ENCODE data around the gene C3orf18. TPM values are rescaled to one million over a fixed set of nuclear protein-coding genes. Genes with fewer than 3 reads are reported as not detected.
A peak's percentile ranks its signal among the peaks of the same experiment; 100 is the strongest.

The C3orf18 gene
- total and polyA plus RNA-seq, 9 donors = 15.7 to 23.4 (median 19.8) TPM

GRCh38 chr3:50552598-50552997, 14.9 kb downstream of the C3orf18 start:
- no peak overlapping the region for H3K27ac ChIP-seq (ENCODE audit: low read length)
- no peak overlapping the region for H3K4me3 ChIP-seq (ENCODE audit: low read length)
- DNase-seq = no peak
- no peaks in the 10 kb centered on the region for H3K36me3 ChIP-seq (ENCODE audit: control insufficient read depth, insufficient read depth, low read length)
- H3K9me3 ChIP-seq (replicated peaks; ENCODE audit: control insufficient read depth, low read depth, low read length) = no peaks in the 10 kb centered on the region
- H3K27me3 ChIP-seq (ENCODE audit: control insufficient read depth, insufficient read depth, low read length) = peaks cover 2% of the 10 kb centered on the region
- H3K4me1 ChIP-seq (ENCODE audit: control insufficient read depth, insufficient read depth, low read length) = peaks cover 45% of the 10 kb centered on the region
- WGBS (ENCODE audit: insufficient coverage) = 69% methylated on average over 3 of the region's 9 CpGs

GRCh38 chr3:50551681-50552435, 15.7 kb downstream of the C3orf18 start:
- DNase-seq = no peak
- H3K27me3 ChIP-seq (ENCODE audit: control insufficient read depth, insufficient read depth, low read length) = peaks cover 2% of the 10 kb centered on the region
- H3K27ac ChIP-seq (ENCODE audit: low read length) = peak overlapping the region; percentile 13
- H3K4me3 ChIP-seq (ENCODE audit: low read length) = no peak overlapping the region
- no peaks in the 10 kb centered on the region for H3K36me3 ChIP-seq (ENCODE audit: control insufficient read depth, insufficient read depth, low read length)
- no peaks in the 10 kb centered on the region for H3K9me3 ChIP-seq (replicated peaks; ENCODE audit: control insufficient read depth, low read depth, low read length)
- WGBS (ENCODE audit: insufficient coverage) = 72% methylated on average over 3 of the region's 7 CpGs
- peaks cover 37% of the 10 kb centered on the region for H3K4me1 ChIP-seq (ENCODE audit: control insufficient read depth, insufficient read depth, low read length)

- H3K4me1 ChIP-seq (ENCODE audit: control insufficient read depth, insufficient read depth, low read length) = peaks cover 35% of the 10 kb centered on the region
- H3K27ac ChIP-seq (ENCODE audit: low read length) = no peak overlapping the region
- no peak overlapping the region for H3K4me3 ChIP-seq (ENCODE audit: low read length)
- H3K9me3 ChIP-seq (replicated peaks; ENCODE audit: control insufficient read depth, low read depth, low read length) = no peaks in the 10 kb centered on the region
- peak; percentile 42 for DNase-seq
- 42% methylated on average over 6 of the region's 9 CpGs for WGBS (ENCODE audit: insufficient coverage)
- H3K36me3 ChIP-seq (ENCODE audit: control insufficient read depth, insufficient read depth, low read length) = no peaks in the 10 kb centered on the region
- H3K27me3 ChIP-seq (ENCODE audit: control insufficient read depth, insufficient read depth, low read length) = peaks cover 2% of the 10 kb centered on the region
Observed at GRCh38 chr3:50551054-50551659, 16.4 kb downstream of the C3orf18 start.

GRCh38 chr3:50550079-50550736, 17.3 kb downstream of the C3orf18 start:
- peak; percentile 62 for DNase-seq
- Histone ChIP-seq H3K27ac (ENCODE audit: low read length) (no peak overlapping the region), H3K9me3 (replicated peaks; ENCODE audit: control insufficient read depth, low read depth, low read length) (no peaks in the 10 kb centered on the region), H3K36me3 (ENCODE audit: control insufficient read depth, insufficient read depth, low read length) (no peaks in the 10 kb centered on the region), H3K4me1 (ENCODE audit: control insufficient read depth, insufficient read depth, low read length) (peaks cover 33% of the 10 kb centered on the region), H3K27me3 (ENCODE audit: control insufficient read depth, insufficient read depth, low read length) (peaks cover under 1% of the 10 kb centered on the region), H3K4me3 (ENCODE audit: low read length) (no peak overlapping the region)
- whole genome bisulfite sequencing (ENCODE audit: insufficient coverage) = 55% methylated on average over 7 of the region's 13 CpGs

GRCh38 chr3:50549226-50549625, 18.3 kb downstream of the C3orf18 start:
- Histone ChIP-seq H3K4me3 (ENCODE audit: low read length) (no peak overlapping the region), H3K27me3 (ENCODE audit: control insufficient read depth, insufficient read depth, low read length) (no peaks in the 10 kb centered on the region), H3K4me1 (ENCODE audit: control insufficient read depth, insufficient read depth, low read length) (peaks cover 27% of the 10 kb centered on the region), H3K27ac (ENCODE audit: low read length) (no peak overlapping the region), H3K9me3 (replicated peaks; ENCODE audit: control insufficient read depth, low read depth, low read length) (no peaks in the 10 kb centered on the region), H3K36me3 (ENCODE audit: control insufficient read depth, insufficient read depth, low read length) (no peaks in the 10 kb centered on the region)
- 80% methylated on average over 3 of the region's 3 CpGs for WGBS (ENCODE audit: insufficient coverage)
- DNase-seq = no peak

- Histone ChIP-seq H3K27ac (ENCODE audit: low read length) (no peak overlapping the region), H3K4me1 (ENCODE audit: control insufficient read depth, insufficient read depth, low read length) (peaks cover 13% of the 10 kb centered on the region), H3K4me3 (ENCODE audit: low read length) (no peak overlapping the region), H3K36me3 (ENCODE audit: control insufficient read depth, insufficient read depth, low read length) (no peaks in the 10 kb centered on the region), H3K9me3 (replicated peaks; ENCODE audit: control insufficient read depth, low read depth, low read length) (no peaks in the 10 kb centered on the region), H3K27me3 (ENCODE audit: control insufficient read depth, insufficient read depth, low read length) (no peaks in the 10 kb centered on the region)
- 44% methylated on average over 1 of the region's 1 CpG for WGBS (ENCODE audit: insufficient coverage)
- DNase-seq = no peak
Observed at GRCh38 chr3:50545781-50546180, 21.8 kb downstream of the C3orf18 start.

- Histone ChIP-seq H3K4me1 (ENCODE audit: control insufficient read depth, insufficient read depth, low read length) (no peaks in the 10 kb centered on the region), H3K27ac (ENCODE audit: low read length) (no peak overlapping the region), H3K36me3 (ENCODE audit: control insufficient read depth, insufficient read depth, low read length) (no peaks in the 10 kb centered on the region), H3K9me3 (replicated peaks; ENCODE audit: control insufficient read depth, low read depth, low read length) (no peaks in the 10 kb centered on the region), H3K4me3 (ENCODE audit: low read length) (no peak overlapping the region), H3K27me3 (ENCODE audit: control insufficient read depth, insufficient read depth, low read length) (peaks cover 5% of the 10 kb centered on the region)
- DNase-seq = peak; percentile 76
- no CpG with 5 or more reads among the region's 2 CpGs for WGBS (ENCODE audit: insufficient coverage)
Observed at GRCh38 chr3:50542177-50543034, 25.1 kb downstream of the C3orf18 start.

- DNase-seq = no peak
- H3K27me3 ChIP-seq (ENCODE audit: control insufficient read depth, insufficient read depth, low read length) = peaks cover 5% of the 10 kb centered on the region
- no peaks in the 10 kb centered on the region for H3K36me3 ChIP-seq (ENCODE audit: control insufficient read depth, insufficient read depth, low read length)
- H3K4me1 ChIP-seq (ENCODE audit: control insufficient read depth, insufficient read depth, low read length) = peaks cover 7% of the 10 kb centered on the region
- 36% methylated on average over 13 of the region's 18 CpGs for WGBS (ENCODE audit: insufficient coverage)
- H3K4me3 ChIP-seq (ENCODE audit: low read length) = no peak overlapping the region
- no peak overlapping the region for H3K27ac ChIP-seq (ENCODE audit: low read length)
- H3K9me3 ChIP-seq (replicated peaks; ENCODE audit: control insufficient read depth, low read depth, low read length) = no peaks in the 10 kb centered on the region
Observed at GRCh38 chr3:50539356-50540286, 27.9 kb downstream of the C3orf18 start.

GRCh38 chr3:50537421-50538129, 30.0 kb downstream of the C3orf18 start:
- Histone ChIP-seq H3K27ac (ENCODE audit: low read length) (no peak overlapping the region), H3K27me3 (ENCODE audit: control insufficient read depth, insufficient read depth, low read length) (peaks cover 5% of the 10 kb centered on the region), H3K4me1 (ENCODE audit: control insufficient read depth, insufficient read depth, low read length) (peaks cover 18% of the 10 kb centered on the region), H3K4me3 (ENCODE audit: low read length) (no peak overlapping the region), H3K9me3 (replicated peaks; ENCODE audit: control insufficient read depth, low read depth, low read length) (no peaks in the 10 kb centered on the region), H3K36me3 (ENCODE audit: control insufficient read depth, insufficient read depth, low read length) (no peaks in the 10 kb centered on the region)
- 87% methylated on average over 3 of the region's 4 CpGs for WGBS (ENCODE audit: insufficient coverage)
- no peak for DNase-seq
